SU-DHL-6 (cell line): ENCODE results near the gene LYSMD3.

ENCODE experiments used
- H2AFZ ChIP-seq: fragments of 200-600 bp; sonication (generic); 2 replicates; pipeline ENCODE4 v1.6.1; 2014; ENCODE audit warnings: low read depth, mild to moderate bottlenecking, moderate library complexity, mixed read lengths, antibody characterized with exemption, low read length; ENCODE audit not compliant: severe bottlenecking
- H3F3A ChIP-seq: fragments of 200-600 bp; shearing (Covaris generic); 2 replicates; pipeline ENCODE4 v1.6.0; 2016; ENCODE audit warnings: antibody characterized with exemption, mild to moderate bottlenecking; ENCODE audit not compliant: insufficient read depth
- H3K27ac ChIP-seq: fragments of 200-600 bp; sonication (generic); 2 replicates; pipeline ENCODE4 v1.5.1; 2016; ENCODE audit warnings: low read depth, mild to moderate bottlenecking, low read length, moderate library complexity, mixed read lengths
- H3K27me3 ChIP-seq: fragments of 200-600 bp; sonication (generic), shearing (Covaris generic); 2 replicates; pipeline ENCODE4 v1.6.0; 2014; ENCODE audit warnings: mild to moderate bottlenecking, low read length
- H3K36me3 ChIP-seq: fragments of 200-600 bp; sonication (generic); 2 replicates; pipeline ENCODE4 v1.6.1; 2014; ENCODE audit warnings: mild to moderate bottlenecking, low read length, mixed read lengths
- H3K4me2 ChIP-seq: fragments of 300-600, 200-600 bp; shearing (Covaris generic), sonication (generic); 2 replicates; pipeline ENCODE4 v1.6.0; 2014; ENCODE audit warnings: low read length, low read depth, mild to moderate bottlenecking; ENCODE audit not compliant: poor library complexity, severe bottlenecking
- H3K4me3 ChIP-seq: fragments of 200-600 bp; sonication (generic); 2 replicates; pipeline ENCODE4 v1.5.1; 2014; ENCODE audit warnings: antibody characterized with exemption, low read length, mild to moderate bottlenecking, mixed read lengths; ENCODE audit not compliant: insufficient read depth, poor library complexity, severe bottlenecking
- H3K79me2 ChIP-seq: fragments of 200-600 bp; sonication (generic); 2 replicates; pipeline ENCODE4 v1.6.1; 2014; ENCODE audit warnings: mild to moderate bottlenecking, low read length, moderate library complexity; ENCODE audit not compliant: insufficient read depth
- H3K9ac ChIP-seq: fragments of 200-600 bp; sonication (generic); 2 replicates; pipeline ENCODE4 v1.7.0; 2014; ENCODE audit warnings: mild to moderate bottlenecking, low read length
- H3K9me2 ChIP-seq: fragments of 200-600 bp; sonication (generic); replicated peaks from 2 replicates; pipeline ENCODE4 v1.6.1; 2014; ENCODE audit warnings: low read length; ENCODE audit not compliant: insufficient read depth
- H3K9me3 ChIP-seq: fragments of 200-600 bp; sonication (generic); 2 replicates; pipeline ENCODE4 v1.6.1; 2014; ENCODE audit warnings: low read length, mixed read lengths; ENCODE audit not compliant: insufficient read depth
- H4K20me1 ChIP-seq: fragments of 200-600 bp; sonication (generic); 2 replicates; pipeline ENCODE4 v1.6.1; 2014; ENCODE audit warnings: low read depth, mild to moderate bottlenecking, antibody characterized with exemption, low read length, moderate library complexity, mixed read lengths
- CTCF ChIP-seq: fragments of 200-600 bp; sonication (generic); IDR thresholded peaks from one replicate; pipeline ENCODE4 v1.5.1; 2017; ENCODE audit warnings: antibody characterized with exemption, mild to moderate bottlenecking, low read length, moderate library complexity; ENCODE audit not compliant: insufficient read depth, poor library complexity, severe bottlenecking
- EZH2phosphoT487 ChIP-seq: fragments of 200-600 bp; sonication (generic), shearing (Covaris generic); conservative IDR thresholded peaks from 2 replicates; pipeline ENCODE4 v1.6.1; 2018; ENCODE audit warnings: mild to moderate bottlenecking, antibody characterized with exemption, low read length, moderate library complexity, mixed read lengths

LYSMD3 gene

GRCh38 chr5:90476391-90476790 lies 53.0 kb downstream of the LYSMD3 start:
- Histone ChIP-seq H3K27me3 (no peaks in the 10 kb centered on the region), H3K27ac (peak overlapping the region; percentile 18; the same call in 1 of the 2 replicates), H3K9ac (peak overlapping the region; percentile 82), H3K36me3 (0 out of 2 replicates have a peak, but pooled peaks cover 2% of the 10 kb centered on the region), H3K4me3 (peak overlapping the region; percentile 82), H3K9me2 (no peaks in the 10 kb centered on the region), H3K9me3 (no peaks in the 10 kb centered on the region), H3F3A (0 out of 2 replicates have a peak, but pooled peaks cover 4% of the 10 kb centered on the region), H2AFZ (no peak overlapping the region), H3K79me2 (peaks cover 81% of the 10 kb centered on the region), H3K4me2 (peak overlapping the region; percentile 89), H4K20me1 (no peaks in the 10 kb centered on the region)
- TF ChIP-seq CTCF (no peak), EZH2phosphoT487 (no peak)

- Histone ChIP-seq H3K4me2 (peak overlapping the region; percentile 89), H3K36me3 (no peaks in the 10 kb centered on the region), H3K79me2 (peaks cover 81% of the 10 kb centered on the region), H3K9ac (peak overlapping the region; percentile 82), H3F3A (0 out of 2 replicates have a peak, but pooled peaks cover 4% of the 10 kb centered on the region), H3K9me3 (no peaks in the 10 kb centered on the region), H3K4me3 (peak overlapping the region; percentile 82), H3K27ac (peak overlapping the region; percentile 18; the same call in 1 of the 2 replicates), H3K27me3 (no peaks in the 10 kb centered on the region), H4K20me1 (no peaks in the 10 kb centered on the region), H2AFZ (peak overlapping the region; percentile 69), H3K9me2 (no peaks in the 10 kb centered on the region)
- TF ChIP-seq CTCF, result no peak
- no peak for TF ChIP-seq EZH2phosphoT487
These were observed 53.9 kb downstream of the LYSMD3 start for GRCh38 chr5:90475436-90475980.

GRCh38 chr5:90474235-90475107 lies 54.9 kb downstream of the LYSMD3 start, which contains the start of the genes MBLAC2 and POLR3G:
TSS of gene MBLAC2 (minus strand) at chr5:90474771. CDS start at chr5:90474292, 479 bp downstream.
TSS of gene POLR3G (plus strand) at chr5:90474864. CDS start at chr5:90485568, 10,704 bp downstream.
- peak within 1 kb of the TSS; percentile 72 for H2AFZ ChIP-seq
- H3K79me2 ChIP-seq, result peaks cover 74% of the 10 kb centered on the region
- H3K4me3 ChIP-seq, result peak within 1 kb of the TSS; percentile 82
- no peaks in the 10 kb centered on the region for H3K27me3 ChIP-seq
- no peaks in the 10 kb centered on the region for H3K9me3 ChIP-seq
- no peaks in the 10 kb centered on the region for H3K9me2 ChIP-seq
- peak within 1 kb of the TSS; percentile 89 for H3K4me2 ChIP-seq
- H3K9ac ChIP-seq, result peak within 1 kb of the TSS; percentile 82
- no peaks in the 10 kb centered on the region for H4K20me1 ChIP-seq
- no peaks in the 10 kb centered on the region for H3K36me3 ChIP-seq
- TF ChIP-seq EZH2phosphoT487 (no peak), CTCF (no peak)
- 0 out of 2 replicates have a peak, but pooled peaks cover 4% of the 10 kb centered on the region for H3F3A ChIP-seq
- H3K27ac ChIP-seq, result peak within 1 kb of the TSS; percentile 68
